WTC11 (cell line): ENCODE data around the gene TNRC6C. TPM values are rescaled to one million over a fixed set of nuclear protein-coding genes. Genes with fewer than 3 reads are reported as not detected.

Experiments
- ATAC-seq: fragments of 200-7000 bp; cut with Tn5 transposase; 2 replicates; pipeline ENCODE4 v1.10.0; 2021; ENCODE audit warnings: mild to moderate bottlenecking, moderate library complexity
- CTCF ChIA-PET: fragments of 300-600 bp; sonication (Branson Sonifier 250); formaldehyde crosslinking; loops from one replicate; lab custom pipeline; 2021; ENCODE audit warnings: antibody characterized with exemption; lab: Charles Lee
- POLR2A ChIA-PET: fragments of 350-600 bp; sonication (Branson Sonifier 250); formaldehyde crosslinking; loops from one replicate; lab custom pipeline; 2021; ENCODE audit warnings: antibody characterized with exemption; lab: Charles Lee
- DNase-seq: peaks from one replicate; pipeline ENCODE4 v3.0.0; 2021; ENCODE audit warnings: low spot score
- H3K27ac Mint-ChIP-seq: 2 replicates; pipeline ENCODE4 v1.8.0; 2021; ENCODE audit warnings: mixed read lengths
- H3K27me3 Mint-ChIP-seq: 2 replicates; pipeline ENCODE4 v1.8.0; 2021; ENCODE audit warnings: low read depth, mild to moderate bottlenecking, moderate library complexity, mixed read lengths
- H3K36me3 Mint-ChIP-seq: 2 replicates; pipeline ENCODE4 v1.8.0; 2021; ENCODE audit warnings: mixed read lengths
- H3K4me1 Mint-ChIP-seq: 2 replicates; pipeline ENCODE4 v1.8.0; 2022; ENCODE audit warnings: mixed read lengths
- H3K4me3 Mint-ChIP-seq: 2 replicates; pipeline ENCODE4 v1.8.0; 2021; ENCODE audit warnings: mild to moderate bottlenecking, moderate library complexity, mixed read lengths
- H3K9me3 Mint-ChIP-seq: 2 replicates; pipeline ENCODE4 v1.8.0; 2021; ENCODE audit warnings: mixed read lengths
- ATF2 ChIP-seq: sonication (generic); formaldehyde crosslinking; IDR thresholded peaks from 2 replicates; pipeline ENCODE4 v1.8.1; 2022; ENCODE audit warnings: low read depth, missing genetic modification reagents, borderline replicate concordance
- CBFB ChIP-seq: sonication (generic); formaldehyde crosslinking; IDR thresholded peaks from 2 replicates; pipeline ENCODE4 v1.8.1; 2022; ENCODE audit warnings: mild to moderate bottlenecking, low read depth, missing genetic modification reagents
- CREB1 ChIP-seq: sonication (generic); formaldehyde crosslinking; IDR thresholded peaks from 2 replicates; pipeline ENCODE4 v1.8.0; 2023; ENCODE audit warnings: mild to moderate bottlenecking, missing genetic modification reagents
- FOXK1 ChIP-seq: sonication (generic); formaldehyde crosslinking; IDR thresholded peaks from 2 replicates; pipeline ENCODE4 v1.8.0; 2022; ENCODE audit warnings: mild to moderate bottlenecking, moderate library complexity, missing genetic modification reagents
- GABPB1 ChIP-seq: sonication (generic); formaldehyde crosslinking; IDR thresholded peaks from 2 replicates; pipeline ENCODE4 v1.8.1; 2023; ENCODE audit warnings: mild to moderate bottlenecking, missing genetic modification reagents
- HMGA2 ChIP-seq: fragments of 250-450 bp; sonication (Bioruptor Pico); IDR thresholded peaks from 2 replicates; pipeline ENCODE4 v1.4.0; 2021; ENCODE audit warnings: mild to moderate bottlenecking, moderate library complexity
- IRF1 ChIP-seq: sonication (generic); formaldehyde crosslinking; IDR thresholded peaks from 2 replicates; pipeline ENCODE4 v1.8.0; 2023; ENCODE audit warnings: missing genetic modification reagents
- IRF2 ChIP-seq: sonication (generic); formaldehyde crosslinking; IDR thresholded peaks from 2 replicates; pipeline ENCODE4 v1.8.0; 2022; ENCODE audit warnings: low read depth, missing genetic modification reagents, borderline replicate concordance
- JAZF1 ChIP-seq: fragments of 250-450 bp; sonication (Bioruptor Pico); IDR thresholded peaks from 2 replicates; pipeline ENCODE4 v1.9.0; 2021; ENCODE audit warnings: moderate library complexity, mild to moderate bottlenecking, inconsistent platforms
- KAT7 ChIP-seq: sonication (generic); formaldehyde crosslinking; IDR thresholded peaks from 2 replicates; pipeline ENCODE4 v1.8.1; 2023; ENCODE audit warnings: missing genetic modification reagents, mild to moderate bottlenecking, borderline replicate concordance
- NFATC4 ChIP-seq: fragments of 250-450 bp; sonication (Bioruptor Pico); IDR thresholded peaks from 2 replicates; pipeline ENCODE4 v1.9.0; 2021; ENCODE audit warnings: mild to moderate bottlenecking
- NFE2L1 ChIP-seq: sonication (generic); formaldehyde crosslinking; IDR thresholded peaks from 2 replicates; pipeline ENCODE4 v1.8.1; 2023; ENCODE audit warnings: missing genetic modification reagents
- NR1H2 ChIP-seq: sonication (generic); formaldehyde crosslinking; IDR thresholded peaks from 2 replicates; pipeline ENCODE4 v1.9.0; 2021; ENCODE audit warnings: mild to moderate bottlenecking, moderate library complexity, missing genetic modification reagents
- NR2C2 ChIP-seq: sonication (generic); formaldehyde crosslinking; IDR thresholded peaks from 2 replicates; pipeline ENCODE4 v1.8.0; 2022; ENCODE audit warnings: mild to moderate bottlenecking, missing genetic modification reagents
- RORB ChIP-seq: fragments of 250-450 bp; sonication (Bioruptor Pico); IDR thresholded peaks from 2 replicates; pipeline ENCODE4 v1.9.0; 2021; ENCODE audit warnings: mild to moderate bottlenecking
- SMAD4 ChIP-seq: sonication (generic); formaldehyde crosslinking; IDR thresholded peaks from 2 replicates; pipeline ENCODE4 v1.8.0; 2022; ENCODE audit warnings: mild to moderate bottlenecking, missing genetic modification reagents
- SOX15 ChIP-seq: fragments of 250-450 bp; sonication (Bioruptor Pico); IDR thresholded peaks from 2 replicates; pipeline ENCODE4 v1.9.0; 2021; ENCODE audit warnings: mild to moderate bottlenecking
- ZNF317 ChIP-seq: sonication (generic); formaldehyde crosslinking; IDR thresholded peaks from 2 replicates; pipeline ENCODE4 v1.8.1; 2023; ENCODE audit warnings: low read depth, mild to moderate bottlenecking, moderate library complexity, missing genetic modification reagents, borderline replicate concordance
- ZNF416 ChIP-seq: fragments of 250-450 bp; sonication (Bioruptor Pico); IDR thresholded peaks from 2 replicates; pipeline ENCODE4 v1.9.0; 2021; ENCODE audit warnings: mild to moderate bottlenecking, inconsistent platforms
- total RNA-seq: library from RNA; stranded (reverse); gene quantifications from 3 replicates; pipeline ENCODE4 v1.2.3, GENCODE V29; 2021
- TF ChIP-seq, protein P1 (sequence below): sonication (generic); formaldehyde crosslinking; IDR thresholded peaks from 2 replicates; pipeline ENCODE4 v1.8.1; 2023; ENCODE audit warnings: mild to moderate bottlenecking, moderate library complexity, missing genetic modification reagents
- TF ChIP-seq, protein P2 (sequence below): sonication (generic); formaldehyde crosslinking; IDR thresholded peaks from 2 replicates; pipeline ENCODE4 v1.8.0; 2023; ENCODE audit warnings: missing genetic modification reagents, mild to moderate bottlenecking, borderline replicate concordance
- TF ChIP-seq, protein P3 (sequence below): sonication (generic); formaldehyde crosslinking; IDR thresholded peaks from 2 replicates; pipeline ENCODE4 v1.8.1; 2022; ENCODE audit warnings: low read depth, mild to moderate bottlenecking, moderate library complexity, missing genetic modification reagents, borderline replicate concordance

Gene TNRC6C
- total RNA-seq, 1 experiment from 2014 or later, result 52.3 TPM

- POLR2A ChIA-PET, result interaction anchor here (2.9 kb wide), 1 partner anchor 37 kb away, joined by 11 read pairs; the partner anchor contains the start of gene TNRC6C
- Mint-ChIP-seq H3K36me3 (no peaks in the 10 kb centered on the region), H3K4me1 (peaks cover 50% of the 10 kb centered on the region), H3K27ac (peak overlapping the region; percentile 55; the same call in 1 of the 2 replicates), H3K27me3 (no peaks in the 10 kb centered on the region), H3K4me3 (no peak overlapping the region), H3K9me3 (no peaks in the 10 kb centered on the region)
- CTCF ChIA-PET, result no interaction called here
- DNase-seq (no peak), ATAC-seq (no peak; the same call in 1 of the 2 replicates)
- TF ChIP-seq ZNF317 (CRISPR knock-in tag), result no peak
- TF ChIP-seq NR1H2 (CRISPR knock-in tag), result no peak
- no peak for TF ChIP-seq ATF2 (CRISPR knock-in tag)
- no peak for TF ChIP-seq SMAD4 (CRISPR knock-in tag)
- TF ChIP-seq, protein P1, sequence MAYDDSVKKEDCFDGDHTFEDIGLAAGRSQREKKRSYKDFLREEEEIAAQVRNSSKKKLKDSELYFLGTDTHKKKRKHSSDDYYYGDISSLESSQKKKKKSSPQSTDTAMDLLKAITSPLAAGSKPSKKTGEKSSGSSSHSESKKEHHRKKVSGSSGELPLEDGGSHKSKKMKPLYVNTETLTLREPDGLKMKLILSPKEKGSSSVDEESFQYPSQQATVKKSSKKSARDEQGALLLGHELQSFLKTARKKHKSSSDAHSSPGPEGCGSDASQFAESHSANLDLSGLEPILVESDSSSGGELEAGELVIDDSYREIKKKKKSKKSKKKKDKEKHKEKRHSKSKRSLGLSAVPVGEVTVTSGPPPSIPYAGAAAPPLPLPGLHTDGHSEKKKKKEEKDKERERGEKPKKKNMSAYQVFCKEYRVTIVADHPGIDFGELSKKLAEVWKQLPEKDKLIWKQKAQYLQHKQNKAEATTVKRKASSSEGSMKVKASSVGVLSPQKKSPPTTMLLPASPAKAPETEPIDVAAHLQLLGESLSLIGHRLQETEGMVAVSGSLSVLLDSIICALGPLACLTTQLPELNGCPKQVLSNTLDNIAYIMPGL (CRISPR knock-in tag), result no peak
- no peak for TF ChIP-seq CBFB
- TF ChIP-seq GABPB1, result no peak
- TF ChIP-seq, protein P2, sequence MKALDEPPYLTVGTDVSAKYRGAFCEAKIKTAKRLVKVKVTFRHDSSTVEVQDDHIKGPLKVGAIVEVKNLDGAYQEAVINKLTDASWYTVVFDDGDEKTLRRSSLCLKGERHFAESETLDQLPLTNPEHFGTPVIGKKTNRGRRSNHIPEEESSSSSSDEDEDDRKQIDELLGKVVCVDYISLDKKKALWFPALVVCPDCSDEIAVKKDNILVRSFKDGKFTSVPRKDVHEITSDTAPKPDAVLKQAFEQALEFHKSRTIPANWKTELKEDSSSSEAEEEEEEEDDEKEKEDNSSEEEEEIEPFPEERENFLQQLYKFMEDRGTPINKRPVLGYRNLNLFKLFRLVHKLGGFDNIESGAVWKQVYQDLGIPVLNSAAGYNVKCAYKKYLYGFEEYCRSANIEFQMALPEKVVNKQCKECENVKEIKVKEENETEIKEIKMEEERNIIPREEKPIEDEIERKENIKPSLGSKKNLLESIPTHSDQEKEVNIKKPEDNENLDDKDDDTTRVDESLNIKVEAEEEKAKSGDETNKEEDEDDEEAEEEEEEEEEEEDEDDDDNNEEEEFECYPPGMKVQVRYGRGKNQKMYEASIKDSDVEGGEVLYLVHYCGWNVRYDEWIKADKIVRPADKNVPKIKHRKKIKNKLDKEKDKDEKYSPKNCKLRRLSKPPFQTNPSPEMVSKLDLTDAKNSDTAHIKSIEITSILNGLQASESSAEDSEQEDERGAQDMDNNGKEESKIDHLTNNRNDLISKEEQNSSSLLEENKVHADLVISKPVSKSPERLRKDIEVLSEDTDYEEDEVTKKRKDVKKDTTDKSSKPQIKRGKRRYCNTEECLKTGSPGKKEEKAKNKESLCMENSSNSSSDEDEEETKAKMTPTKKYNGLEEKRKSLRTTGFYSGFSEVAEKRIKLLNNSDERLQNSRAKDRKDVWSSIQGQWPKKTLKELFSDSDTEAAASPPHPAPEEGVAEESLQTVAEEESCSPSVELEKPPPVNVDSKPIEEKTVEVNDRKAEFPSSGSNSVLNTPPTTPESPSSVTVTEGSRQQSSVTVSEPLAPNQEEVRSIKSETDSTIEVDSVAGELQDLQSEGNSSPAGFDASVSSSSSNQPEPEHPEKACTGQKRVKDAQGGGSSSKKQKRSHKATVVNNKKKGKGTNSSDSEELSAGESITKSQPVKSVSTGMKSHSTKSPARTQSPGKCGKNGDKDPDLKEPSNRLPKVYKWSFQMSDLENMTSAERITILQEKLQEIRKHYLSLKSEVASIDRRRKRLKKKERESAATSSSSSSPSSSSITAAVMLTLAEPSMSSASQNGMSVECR (CRISPR knock-in tag), result no peak
- TF ChIP-seq NR2C2 (CRISPR knock-in tag), result no peak
Measured at GRCh38 chr17:77995146-77995852, 36.8 kb downstream of the TNRC6C start.

DNA sequence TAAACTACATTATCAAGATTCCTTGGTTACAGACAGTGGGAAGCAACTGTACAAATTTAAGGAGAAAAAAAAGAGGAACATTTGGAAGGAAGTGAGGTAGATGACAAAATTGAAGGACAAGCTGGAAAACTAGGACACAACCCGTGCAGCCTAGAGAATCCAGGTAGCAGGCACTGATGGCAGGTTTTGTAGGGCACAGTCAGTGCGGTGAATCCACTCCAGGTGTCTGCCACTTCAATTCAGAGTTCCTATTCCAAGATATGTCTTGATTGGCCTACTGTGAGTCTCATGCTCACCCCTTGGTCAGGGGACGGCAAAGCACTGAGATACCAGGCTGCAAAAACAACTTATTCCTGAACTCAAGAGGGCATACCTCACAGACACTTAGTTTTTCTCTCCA is 37.8 kb downstream of the TNRC6C start:
- Mint-ChIP-seq H3K4me1 (peaks cover 57% of the 10 kb centered on the region), H3K27ac (peak overlapping the region; percentile 35; the same call in 1 of the 2 replicates), H3K9me3 (no peaks in the 10 kb centered on the region), H3K36me3 (no peaks in the 10 kb centered on the region), H3K4me3 (no peak overlapping the region), H3K27me3 (no peaks in the 10 kb centered on the region)
- ATAC-seq, result no peak
- ChIA-PET CTCF (no interaction called here), POLR2A (interaction anchor here (2.9 kb wide), 1 partner anchor 38 kb away, joined by 11 read pairs; the partner anchor contains the start of gene TNRC6C)
- DNase-seq, result no peak
- TF ChIP-seq JAZF1 (CRISPR knock-in tag) (no peak), RORB (CRISPR knock-in tag) (no peak), NFE2L1 (CRISPR knock-in tag) (no peak), IRF1 (CRISPR knock-in tag) (no peak), FOXK1 (CRISPR knock-in tag) (no peak), ZNF416 (CRISPR knock-in tag) (no peak), HMGA2 (CRISPR knock-in tag) (no peak), SOX15 (no peak), CREB1 (CRISPR knock-in tag) (no peak), IRF2 (CRISPR knock-in tag) (no peak), KAT7 (CRISPR knock-in tag) (no peak), NFATC4 (CRISPR knock-in tag) (no peak)
- TF ChIP-seq, protein P1 (CRISPR knock-in tag), result no peak
- TF ChIP-seq, protein P3, sequence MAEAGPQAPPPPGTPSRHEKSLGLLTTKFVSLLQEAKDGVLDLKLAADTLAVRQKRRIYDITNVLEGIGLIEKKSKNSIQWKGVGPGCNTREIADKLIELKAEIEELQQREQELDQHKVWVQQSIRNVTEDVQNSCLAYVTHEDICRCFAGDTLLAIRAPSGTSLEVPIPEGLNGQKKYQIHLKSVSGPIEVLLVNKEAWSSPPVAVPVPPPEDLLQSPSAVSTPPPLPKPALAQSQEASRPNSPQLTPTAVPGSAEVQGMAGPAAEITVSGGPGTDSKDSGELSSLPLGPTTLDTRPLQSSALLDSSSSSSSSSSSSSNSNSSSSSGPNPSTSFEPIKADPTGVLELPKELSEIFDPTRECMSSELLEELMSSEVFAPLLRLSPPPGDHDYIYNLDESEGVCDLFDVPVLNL, result no peak
